ENCODE measurements around the gene TBRG4. TPM values are rescaled to one million over a fixed set of nuclear protein-coding genes. Genes with fewer than 3 reads are reported as not detected.

Gene TBRG4
- total and polyA plus RNA-seq, 8 donors, result 37.1 to 72.5 (median 45.7) TPM

GRCh38 chr7:45151131-45151684, 39.7 kb upstream of the TBRG4 start:
- H3K27ac ChIP-seq, result no peak overlapping the region
- ATAC-seq, result no peak
- intact Hi-C loops (cut with DNase I), result loop anchor here in 1 of 2 donors (10.0 kb wide), 1 partner anchor 104 kb away; no protein-coding TSS in a partner anchor
- peaks cover 6 to 14% of the 10 kb centered on the region in 2 donors for H3K27me3 ChIP-seq
- H3K4me3 ChIP-seq, result no peak overlapping the region
- no peaks in the 10 kb centered on the region for H3K4me1 ChIP-seq
- peak in 1 of 4 donors; percentile 24 for DNase-seq
- no peaks in the 10 kb centered on the region for H3K9me3 ChIP-seq
- no peak for TF ChIP-seq CTCF (IDR thresholded peaks at IDR 0.05)
- no peaks in the 10 kb centered on the region for H3K36me3 ChIP-seq

GRCh38 chr7:45150199-45150598, 38.7 kb upstream of the TBRG4 start:
- Histone ChIP-seq H3K27ac (no peak overlapping the region), H3K27me3 (peaks cover 6 to 12% of the 10 kb centered on the region in 2 donors), H3K9me3 (no peaks in the 10 kb centered on the region), H3K4me3 (no peak overlapping the region), H3K36me3 (no peaks in the 10 kb centered on the region), H3K4me1 (no peaks in the 10 kb centered on the region)
- DNase-seq (peak in 1 of 4 donors; percentile 14), ATAC-seq (no peak)
- TF ChIP-seq CTCF (IDR thresholded peaks at IDR 0.05), result no peak
- intact Hi-C loops (cut with DNase I), result loop anchor here in 1 of 2 donors (10.0 kb wide), 1 partner anchor 105 kb away; no protein-coding TSS in a partner anchor

GRCh38 chr7:45149606-45150005, 38.1 kb upstream of the TBRG4 start:
- TF ChIP-seq CTCF (IDR thresholded peaks at IDR 0.05), result no peak
- no peaks in the 10 kb centered on the region for H3K9me3 ChIP-seq
- no peak for ATAC-seq
- H3K4me1 ChIP-seq, result no peaks in the 10 kb centered on the region
- intact Hi-C loops (cut with DNase I), result loop anchor here in 1 of 2 donors (10.0 kb wide), 1 partner anchor 105 kb away; no protein-coding TSS in a partner anchor
- peaks cover 6 to 12% of the 10 kb centered on the region in 2 donors for H3K27me3 ChIP-seq
- H3K4me3 ChIP-seq, result no peak overlapping the region
- DNase-seq, result peak in 1 of 4 donors; percentile 6
- no peaks in the 10 kb centered on the region for H3K36me3 ChIP-seq
- H3K27ac ChIP-seq, result no peak overlapping the region

GRCh38 chr7:45148653-45148973, 37.1 kb upstream of the TBRG4 start:
- no peak overlapping the region for H3K27ac ChIP-seq
- no peak for TF ChIP-seq CTCF (IDR thresholded peaks at IDR 0.05)
- intact Hi-C loops (cut with DNase I), result no loop called here
- no peaks in the 10 kb centered on the region for H3K4me1 ChIP-seq
- H3K36me3 ChIP-seq, result no peaks in the 10 kb centered on the region
- ATAC-seq (no peak), DNase-seq (no peak)
- no peak overlapping the region for H3K4me3 ChIP-seq
- H3K9me3 ChIP-seq, result no peaks in the 10 kb centered on the region
- H3K27me3 ChIP-seq, result peaks cover 6 to 12% of the 10 kb centered on the region in 2 donors

GRCh38 chr7:45147858-45148652, 36.6 kb upstream of the TBRG4 start:
- intact Hi-C loops (cut with DNase I), result no loop called here
- DNase-seq, result peak in 1 of 4 donors; percentile 28
- no peak overlapping the region for H3K27ac ChIP-seq
- peak; percentile 9 for ATAC-seq
- no peak overlapping the region for H3K4me3 ChIP-seq
- TF ChIP-seq CTCF (IDR thresholded peaks at IDR 0.05), result no peak
- no peaks in the 10 kb centered on the region for H3K4me1 ChIP-seq
- no peaks in the 10 kb centered on the region for H3K9me3 ChIP-seq
- H3K27me3 ChIP-seq, result peaks cover 6 to 12% of the 10 kb centered on the region in 2 donors
- no peaks in the 10 kb centered on the region for H3K36me3 ChIP-seq
